GM23338 (cell line): Measurements from ENCODE around the gene TMEM204. TPM values are rescaled to one million over a fixed set of nuclear protein-coding genes. Genes with fewer than 3 reads are reported as not detected.

Source experiments
- ATAC-seq: fragments of 200-7000 bp; cut with Tn5 transposase; 3 replicates; pipeline ENCODE4 v1.9.1; 2020
- DNase-seq: peaks from one replicate; pipeline ENCODE4 v3.0.0-alpha.2; 2015; ENCODE audit warnings: low spot score
- H2AFZ ChIP-seq: fragments of 200-600 bp; sonication (generic); 2 replicates; pipeline ENCODE4 v1.8.0; 2016; ENCODE audit warnings: antibody characterized with exemption, mild to moderate bottlenecking, moderate library complexity
- H3F3A ChIP-seq: fragments of 200-600 bp; sonication (generic); replicated peaks from 2 replicates; pipeline ENCODE4 v1.8.0; 2017; ENCODE audit warnings: antibody characterized with exemption, mixed run types, low read depth
- H3K27ac ChIP-seq: fragments of 200-600 bp; sonication (generic); 2 replicates; pipeline ENCODE4 v1.6.1; 2016; ENCODE audit warnings: low read depth
- H3K27me3 ChIP-seq: fragments of 200-600 bp; sonication (generic); 2 replicates; pipeline ENCODE4 v1.8.0; 2016; ENCODE audit warnings: mild to moderate bottlenecking, mixed run types, moderate library complexity; ENCODE audit not compliant: insufficient read depth
- H3K36me3 ChIP-seq: fragments of 200-600 bp; sonication (generic); 2 replicates; pipeline ENCODE4 v1.8.0; 2016; ENCODE audit warnings: mild to moderate bottlenecking; ENCODE audit not compliant: insufficient read depth
- H3K4me1 ChIP-seq: fragments of 200-600 bp; sonication (generic); 2 replicates; pipeline ENCODE4 v1.8.0; 2016; ENCODE audit warnings: mild to moderate bottlenecking, moderate library complexity; ENCODE audit not compliant: insufficient read depth
- H3K4me2 ChIP-seq: fragments of 200-600 bp; sonication (generic); 2 replicates; pipeline ENCODE4 v1.7.1; 2017; ENCODE audit warnings: mixed run types
- H3K4me3 ChIP-seq: fragments of 200-600 bp; sonication (generic); 2 replicates; pipeline ENCODE4 v1.6.1; 2016; ENCODE audit warnings: mixed run types
- H3K79me2 ChIP-seq: fragments of 200-600 bp; sonication (generic); replicated peaks from 2 replicates; pipeline ENCODE4 v1.8.0; 2017; ENCODE audit warnings: mild to moderate bottlenecking; ENCODE audit not compliant: insufficient read depth
- H3K9me2 ChIP-seq: fragments of 200-600 bp; sonication (generic); 2 replicates; pipeline ENCODE4 v1.8.0; 2017; ENCODE audit not compliant: insufficient read depth
- H4K20me1 ChIP-seq: fragments of 200-600 bp; sonication (generic); replicated peaks from 2 replicates; pipeline ENCODE4 v1.8.0; 2017; ENCODE audit warnings: mild to moderate bottlenecking; ENCODE audit not compliant: insufficient read depth
- H3K27ac Mint-ChIP-seq: 2 replicates; pipeline ENCODE4 v1.8.0; 2020; ENCODE audit warnings: inconsistent platforms, mild to moderate bottlenecking, moderate library complexity, mixed read lengths
- H3K27me3 Mint-ChIP-seq: 3 replicates; pipeline ENCODE4 v1.8.0; 2022; ENCODE audit warnings: low read depth, mild to moderate bottlenecking, moderate library complexity, mixed read lengths, inconsistent platforms; ENCODE audit not compliant: insufficient read depth, poor library complexity
- H3K36me3 Mint-ChIP-seq: 3 replicates; pipeline ENCODE4 v1.8.0; 2021; ENCODE audit warnings: low read depth, mild to moderate bottlenecking, inconsistent platforms, moderate library complexity, mixed read lengths
- H3K4me1 Mint-ChIP-seq: 3 replicates; pipeline ENCODE4 v1.8.0; 2020; ENCODE audit warnings: mild to moderate bottlenecking, inconsistent platforms, mixed read lengths
- H3K4me3 Mint-ChIP-seq: 3 replicates; pipeline ENCODE4 v1.8.0; 2021; ENCODE audit warnings: moderate library complexity, mild to moderate bottlenecking, inconsistent platforms, mixed read lengths
- H3K9me3 Mint-ChIP-seq: 3 replicates; pipeline ENCODE4 v1.8.0; 2020; ENCODE audit warnings: moderate library complexity, mild to moderate bottlenecking, inconsistent platforms, mixed read lengths
- EZH2 ChIP-seq: fragments of 200-600 bp; sonication (generic); IDR thresholded peaks from one replicate; pipeline ENCODE4 v1.8.0; 2017; ENCODE audit warnings: antibody characterized with exemption, mild to moderate bottlenecking, low read depth; ENCODE audit not compliant: unreplicated experiment
- EZH2phosphoT487 ChIP-seq: fragments of 200-600 bp; sonication (generic); IDR thresholded peaks from one replicate; pipeline ENCODE4 v1.8.1; 2018; ENCODE audit warnings: antibody characterized with exemption; ENCODE audit not compliant: unreplicated experiment
- JUNB ChIP-seq: IDR thresholded peaks from one replicate; pipeline ENCODE4 v1.6.1; 2016; ENCODE audit warnings: antibody characterized with exemption; ENCODE audit not compliant: unreplicated experiment
- NANOG ChIP-seq: IDR thresholded peaks from 2 replicates; pipeline ENCODE4 v1.6.1; 2016; ENCODE audit warnings: antibody characterized with exemption, borderline replicate concordance
- POLR2AphosphoS5 ChIP-seq: IDR thresholded peaks from 2 replicates; pipeline ENCODE4 v1.6.1; 2016; ENCODE audit warnings: antibody characterized with exemption, low read depth
- STAT1 ChIP-seq: IDR thresholded peaks from one replicate; pipeline ENCODE4 v1.6.1; 2016; ENCODE audit warnings: antibody characterized with exemption; ENCODE audit not compliant: unreplicated experiment
- ZNF114 ChIP-seq: fragments of 250-450 bp; sonication (Bioruptor Pico); IDR thresholded peaks from 2 replicates; pipeline ENCODE4 v1.5.0; 2020; ENCODE audit warnings: mild to moderate bottlenecking, moderate library complexity
- ZNF331 ChIP-seq: fragments of 250-450 bp; sonication (Bioruptor Pico); IDR thresholded peaks from 2 replicates; pipeline ENCODE4 v1.5.0; 2020; ENCODE audit warnings: low read depth, mild to moderate bottlenecking, moderate library complexity
- polyA plus RNA-seq: library from polyadenylated mRNA; unstranded; fragments of >200 nt; fragmentation: Nextera tagmentation; extraction: Ambion mirVana; gene quantifications from 2 replicates; pipeline ENCODE4 v1.2.1, GENCODE V29; 2016
- total RNA-seq: library from RNA; depleted of rRNA; stranded (reverse); fragments of >200 nt; shearing (Covaris generic); gene quantifications from 2 replicates; pipeline ENCODE4 v1.2.3, GENCODE V29; 2014
- TF ChIP-seq, protein P1 (sequence below): fragments of 250-450 bp; sonication (Bioruptor Pico); IDR thresholded peaks from 2 replicates; pipeline ENCODE4 v1.5.0; 2020; ENCODE audit warnings: mild to moderate bottlenecking, moderate library complexity
- TF ChIP-seq, protein P2 (sequence below): IDR thresholded peaks from one replicate; pipeline ENCODE4 v1.6.1; 2018; ENCODE audit warnings: antibody characterized with exemption; ENCODE audit not compliant: unreplicated experiment

Gene TMEM204
- total and polyA plus RNA-seq, 2 experiments from 2014 or later: 0.14 to 0.21 TPM

DNA sequence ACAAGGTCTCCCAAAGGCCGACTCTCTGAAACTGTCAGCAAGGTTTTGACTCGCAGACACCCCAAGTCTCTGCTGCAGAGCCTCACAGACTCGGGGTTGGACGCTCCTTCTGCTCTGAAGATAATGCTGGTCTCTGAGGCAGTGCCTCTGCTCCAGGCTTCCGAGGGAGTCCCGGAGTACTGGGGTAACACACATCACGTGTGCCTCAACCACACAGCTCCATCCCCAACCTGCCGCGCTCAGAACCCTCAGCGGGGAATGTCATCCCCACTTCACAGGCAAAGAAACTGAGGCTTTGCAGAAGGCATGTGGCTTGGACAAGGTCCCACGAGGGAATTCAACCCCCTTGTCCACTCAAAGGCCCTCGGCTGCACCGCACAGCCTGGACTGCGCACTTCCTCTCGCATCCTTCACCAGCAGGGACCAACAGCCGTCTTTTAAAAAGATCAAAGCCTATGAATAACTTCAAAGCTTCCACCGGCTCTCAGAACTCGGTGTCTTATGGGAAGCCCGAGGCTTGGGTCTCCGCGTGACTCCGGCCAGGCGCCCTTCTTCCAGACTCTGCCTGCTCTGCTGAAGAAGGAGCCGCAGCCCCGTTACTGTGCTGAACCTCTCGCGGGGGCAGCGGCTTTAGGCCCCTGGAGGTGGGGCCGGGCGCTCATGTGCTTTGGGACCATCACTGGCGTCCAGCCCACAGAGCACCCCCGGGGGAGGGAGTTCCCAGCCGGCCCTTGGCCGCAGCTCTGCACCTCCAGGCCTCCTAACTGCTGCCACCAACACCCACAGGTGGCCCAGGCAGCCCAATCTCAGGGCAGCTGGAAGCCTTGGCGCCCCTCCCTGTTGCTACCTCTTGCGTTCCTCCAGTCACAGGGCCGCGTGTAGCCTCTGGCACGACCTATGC is 2.2 kb downstream of the TMEM204 start:
- no peaks in the 10 kb centered on the region for H3K9me2 ChIP-seq
- H2AFZ ChIP-seq: no peak overlapping the region
- no peak overlapping the region for H3K4me3 ChIP-seq
- DNase-seq: peak; percentile 32
- no peaks in the 10 kb centered on the region for H4K20me1 ChIP-seq
- Mint-ChIP-seq H3K27me3 (peaks cover 2% of the 10 kb centered on the region), H3K4me3 (no peak overlapping the region), H3K9me3 (no peaks in the 10 kb centered on the region), H3K27ac (no peak overlapping the region), H3K36me3 (no peaks in the 10 kb centered on the region; the same call in 2 of the 3 replicates), H3K4me1 (no peaks in the 10 kb centered on the region; the same call in 2 of the 3 replicates)
- TF ChIP-seq STAT1 (no peak), NANOG (no peak)
- no peaks in the 10 kb centered on the region for H3K27me3 ChIP-seq
- H3K4me1 ChIP-seq: no peaks in the 10 kb centered on the region
- no peak overlapping the region for H3K27ac ChIP-seq
- H3F3A ChIP-seq: no peaks in the 10 kb centered on the region
- no peak for ATAC-seq
- no peaks in the 10 kb centered on the region for H3K79me2 ChIP-seq
- no peaks in the 10 kb centered on the region for H3K36me3 ChIP-seq
- H3K4me2 ChIP-seq: no peak overlapping the region

DNA sequence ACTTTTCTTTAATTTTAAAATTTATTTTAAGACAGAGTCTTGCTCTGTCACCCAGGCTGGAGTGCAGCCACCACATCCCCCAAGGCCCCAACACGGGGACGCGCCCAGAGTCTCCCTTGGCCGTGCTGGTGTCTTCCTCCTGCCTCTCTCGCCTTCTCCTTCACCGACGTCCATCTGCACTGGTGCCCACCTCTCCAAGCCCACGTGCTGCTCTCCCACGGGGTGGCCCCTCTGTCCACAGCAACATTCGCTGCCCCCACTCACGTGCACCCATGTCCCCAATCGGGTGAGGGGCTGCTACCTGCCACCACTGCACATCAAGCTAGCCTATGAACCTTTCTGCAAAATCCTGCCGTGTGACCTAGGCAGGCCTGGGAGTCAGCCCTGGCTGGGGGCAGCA is 3.1 kb downstream of the TMEM204 start:
- H3K4me1 Mint-ChIP-seq: no peaks in the 10 kb centered on the region; the same call in 2 of the 3 replicates
- 0 out of 2 replicates have a peak overlapping the region, but pooled peaks have one; percentile 34 for H3K27ac Mint-ChIP-seq
- H3K9me3 Mint-ChIP-seq: no peaks in the 10 kb centered on the region
- H3F3A ChIP-seq: no peaks in the 10 kb centered on the region
- no peaks in the 10 kb centered on the region for H3K27me3 Mint-ChIP-seq
- ATAC-seq (no peak), DNase-seq (no peak)
- H2AFZ ChIP-seq: no peak overlapping the region
- no peak overlapping the region for H3K27ac ChIP-seq
- H3K4me2 ChIP-seq: no peak overlapping the region
- no peak overlapping the region for H3K4me3 Mint-ChIP-seq
- no peaks in the 10 kb centered on the region for H3K9me2 ChIP-seq
- no peaks in the 10 kb centered on the region for H3K36me3 ChIP-seq
- no peak overlapping the region for H3K4me3 ChIP-seq
- H3K4me1 ChIP-seq: no peaks in the 10 kb centered on the region
- H3K27me3 ChIP-seq: no peaks in the 10 kb centered on the region
- H3K79me2 ChIP-seq: no peaks in the 10 kb centered on the region
- H4K20me1 ChIP-seq: no peaks in the 10 kb centered on the region
- no peaks in the 10 kb centered on the region; the same call in 2 of the 3 replicates for H3K36me3 Mint-ChIP-seq
- no peak for TF ChIP-seq ZNF331 (CRISPR knock-in tag)
- no peak for TF ChIP-seq STAT1
- TF ChIP-seq EZH2: no peak
- no peak for TF ChIP-seq ZNF114
- TF ChIP-seq, protein P1, sequence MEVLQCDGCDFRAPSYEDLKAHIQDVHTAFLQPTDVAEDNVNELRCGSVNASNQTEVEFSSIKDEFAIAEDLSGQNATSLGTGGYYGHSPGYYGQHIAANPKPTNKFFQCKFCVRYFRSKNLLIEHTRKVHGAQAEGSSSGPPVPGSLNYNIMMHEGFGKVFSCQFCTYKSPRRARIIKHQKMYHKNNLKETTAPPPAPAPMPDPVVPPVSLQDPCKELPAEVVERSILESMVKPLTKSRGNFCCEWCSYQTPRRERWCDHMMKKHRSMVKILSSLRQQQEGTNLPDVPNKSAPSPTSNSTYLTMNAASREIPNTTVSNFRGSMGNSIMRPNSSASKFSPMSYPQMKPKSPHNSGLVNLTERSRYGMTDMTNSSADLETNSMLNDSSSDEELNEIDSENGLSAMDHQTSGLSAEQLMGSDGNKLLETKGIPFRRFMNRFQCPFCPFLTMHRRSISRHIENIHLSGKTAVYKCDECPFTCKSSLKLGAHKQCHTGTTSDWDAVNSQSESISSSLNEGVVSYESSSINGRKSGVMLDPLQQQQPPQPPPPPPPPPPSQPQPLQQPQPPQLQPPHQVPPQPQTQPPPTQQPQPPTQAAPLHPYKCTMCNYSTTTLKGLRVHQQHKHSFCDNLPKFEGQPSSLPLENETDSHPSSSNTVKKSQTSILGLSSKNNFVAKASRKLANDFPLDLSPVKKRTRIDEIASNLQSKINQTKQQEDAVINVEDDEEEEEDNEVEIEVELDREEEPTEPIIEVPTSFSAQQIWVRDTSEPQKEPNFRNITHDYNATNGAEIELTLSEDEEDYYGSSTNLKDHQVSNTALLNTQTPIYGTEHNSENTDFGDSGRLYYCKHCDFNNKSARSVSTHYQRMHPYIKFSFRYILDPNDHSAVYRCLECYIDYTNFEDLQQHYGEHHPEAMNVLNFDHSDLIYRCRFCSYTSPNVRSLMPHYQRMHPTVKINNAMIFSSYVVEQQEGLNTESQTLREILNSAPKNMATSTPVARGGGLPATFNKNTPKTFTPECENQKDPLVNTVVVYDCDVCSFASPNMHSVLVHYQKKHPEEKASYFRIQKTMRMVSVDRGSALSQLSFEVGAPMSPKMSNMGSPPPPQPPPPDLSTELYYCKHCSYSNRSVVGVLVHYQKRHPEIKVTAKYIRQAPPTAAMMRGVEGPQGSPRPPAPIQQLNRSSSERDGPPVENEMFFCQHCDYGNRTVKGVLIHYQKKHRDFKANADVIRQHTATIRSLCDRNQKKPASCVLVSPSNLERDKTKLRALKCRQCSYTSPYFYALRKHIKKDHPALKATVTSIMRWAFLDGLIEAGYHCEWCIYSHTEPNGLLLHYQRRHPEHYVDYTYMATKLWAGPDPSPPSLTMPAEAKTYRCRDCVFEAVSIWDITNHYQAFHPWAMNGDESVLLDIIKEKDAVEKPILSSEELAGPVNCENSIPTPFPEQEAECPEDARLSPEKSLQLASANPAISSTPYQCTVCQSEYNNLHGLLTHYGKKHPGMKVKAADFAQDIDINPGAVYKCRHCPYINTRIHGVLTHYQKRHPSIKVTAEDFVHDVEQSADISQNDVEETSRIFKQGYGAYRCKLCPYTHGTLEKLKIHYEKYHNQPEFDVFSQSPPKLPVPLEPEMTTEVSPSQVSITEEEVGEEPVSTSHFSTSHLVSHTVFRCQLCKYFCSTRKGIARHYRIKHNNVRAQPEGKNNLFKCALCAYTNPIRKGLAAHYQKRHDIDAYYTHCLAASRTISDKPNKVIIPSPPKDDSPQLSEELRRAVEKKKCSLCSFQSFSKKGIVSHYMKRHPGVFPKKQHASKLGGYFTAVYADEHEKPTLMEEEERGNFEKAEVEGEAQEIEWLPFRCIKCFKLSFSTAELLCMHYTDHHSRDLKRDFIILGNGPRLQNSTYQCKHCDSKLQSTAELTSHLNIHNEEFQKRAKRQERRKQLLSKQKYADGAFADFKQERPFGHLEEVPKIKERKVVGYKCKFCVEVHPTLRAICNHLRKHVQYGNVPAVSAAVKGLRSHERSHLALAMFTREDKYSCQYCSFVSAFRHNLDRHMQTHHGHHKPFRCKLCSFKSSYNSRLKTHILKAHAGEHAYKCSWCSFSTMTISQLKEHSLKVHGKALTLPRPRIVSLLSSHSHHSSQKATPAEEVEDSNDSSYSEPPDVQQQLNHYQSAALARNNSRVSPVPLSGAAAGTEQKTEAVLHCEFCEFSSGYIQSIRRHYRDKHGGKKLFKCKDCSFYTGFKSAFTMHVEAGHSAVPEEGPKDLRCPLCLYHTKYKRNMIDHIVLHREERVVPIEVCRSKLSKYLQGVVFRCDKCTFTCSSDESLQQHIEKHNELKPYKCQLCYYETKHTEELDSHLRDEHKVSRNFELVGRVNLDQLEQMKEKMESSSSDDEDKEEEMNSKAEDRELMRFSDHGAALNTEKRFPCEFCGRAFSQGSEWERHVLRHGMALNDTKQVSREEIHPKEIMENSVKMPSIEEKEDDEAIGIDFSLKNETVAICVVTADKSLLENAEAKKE: no peak
- TF ChIP-seq, protein P2, sequence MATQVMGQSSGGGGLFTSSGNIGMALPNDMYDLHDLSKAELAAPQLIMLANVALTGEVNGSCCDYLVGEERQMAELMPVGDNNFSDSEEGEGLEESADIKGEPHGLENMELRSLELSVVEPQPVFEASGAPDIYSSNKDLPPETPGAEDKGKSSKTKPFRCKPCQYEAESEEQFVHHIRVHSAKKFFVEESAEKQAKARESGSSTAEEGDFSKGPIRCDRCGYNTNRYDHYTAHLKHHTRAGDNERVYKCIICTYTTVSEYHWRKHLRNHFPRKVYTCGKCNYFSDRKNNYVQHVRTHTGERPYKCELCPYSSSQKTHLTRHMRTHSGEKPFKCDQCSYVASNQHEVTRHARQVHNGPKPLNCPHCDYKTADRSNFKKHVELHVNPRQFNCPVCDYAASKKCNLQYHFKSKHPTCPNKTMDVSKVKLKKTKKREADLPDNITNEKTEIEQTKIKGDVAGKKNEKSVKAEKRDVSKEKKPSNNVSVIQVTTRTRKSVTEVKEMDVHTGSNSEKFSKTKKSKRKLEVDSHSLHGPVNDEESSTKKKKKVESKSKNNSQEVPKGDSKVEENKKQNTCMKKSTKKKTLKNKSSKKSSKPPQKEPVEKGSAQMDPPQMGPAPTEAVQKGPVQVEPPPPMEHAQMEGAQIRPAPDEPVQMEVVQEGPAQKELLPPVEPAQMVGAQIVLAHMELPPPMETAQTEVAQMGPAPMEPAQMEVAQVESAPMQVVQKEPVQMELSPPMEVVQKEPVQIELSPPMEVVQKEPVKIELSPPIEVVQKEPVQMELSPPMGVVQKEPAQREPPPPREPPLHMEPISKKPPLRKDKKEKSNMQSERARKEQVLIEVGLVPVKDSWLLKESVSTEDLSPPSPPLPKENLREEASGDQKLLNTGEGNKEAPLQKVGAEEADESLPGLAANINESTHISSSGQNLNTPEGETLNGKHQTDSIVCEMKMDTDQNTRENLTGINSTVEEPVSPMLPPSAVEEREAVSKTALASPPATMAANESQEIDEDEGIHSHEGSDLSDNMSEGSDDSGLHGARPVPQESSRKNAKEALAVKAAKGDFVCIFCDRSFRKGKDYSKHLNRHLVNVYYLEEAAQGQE: no peak
- TF ChIP-seq JUNB: no peak
- no peak for TF ChIP-seq EZH2phosphoT487
- no peak for TF ChIP-seq POLR2AphosphoS5
